Right atrium auricular region (tissue), 2 donors: ENCODE measurements around the gene C10orf105. TPM values are rescaled to one million over a fixed set of nuclear protein-coding genes. Genes with fewer than 3 reads are reported as not detected.
A peak's percentile ranks its signal among the peaks of the same experiment; 100 is the strongest.

ENCODE experiments used
- DNase-seq: peaks from one replicate; pipeline ENCODE4 v3.0.0-alpha.2; 2019; ENCODE audit warnings: low spot score
- H3K27ac ChIP-seq, 2 donors: fragments of 200-600 bp; sonication (generic); 1 replicate in 1 of 2; 2 replicates in 1 of 2; pipeline ENCODE4 v1.5.1; 2016 to 2019
- H3K27me3 ChIP-seq, 2 donors: fragments of 200-600 bp; sonication (generic); one replicate each; pipeline versions ENCODE4 v1.5.1 to v1.6.0; 2017 to 2019
- H3K36me3 ChIP-seq: fragments of 200-600 bp; sonication (generic); one replicate; pipeline ENCODE4 v1.5.1; 2016
- H3K4me1 ChIP-seq, 2 donors: fragments of 200-600 bp; sonication (generic); one replicate each; pipeline versions ENCODE4 v1.5.1 to v1.6.0; 2017 to 2019
- H3K4me3 ChIP-seq, 2 donors: fragments of 200-600 bp; sonication (generic); 1 replicate in 1 of 2; 2 replicates in 1 of 2; pipeline ENCODE4 v1.5.1; 2017 to 2019; ENCODE audit warnings: mild to moderate bottlenecking in 1 of 2, moderate library complexity in 1 of 2
- H3K9me3 ChIP-seq, 2 donors: fragments of 200-600 bp; sonication (generic); one replicate each; pipeline ENCODE4 v1.5.1; 2019
- CTCF ChIP-seq, 2 donors: fragments of 200-600 bp; sonication (generic); IDR thresholded peaks; one replicate each; pipeline ENCODE4 v1.5.1; 2019; ENCODE audit warnings: antibody characterized with exemption in 2 of 2
- total RNA-seq, 2 donors: library from RNA; depleted of rRNA; stranded (reverse); fragments of >200 nt; gene quantifications; one replicate each; pipeline ENCODE4 v1.1.0, GENCODE V29; 2016

The C10orf105 gene
- total RNA-seq, 2 donors from 2014 or later: 1.3 TPM; not detected in 1

DNA sequence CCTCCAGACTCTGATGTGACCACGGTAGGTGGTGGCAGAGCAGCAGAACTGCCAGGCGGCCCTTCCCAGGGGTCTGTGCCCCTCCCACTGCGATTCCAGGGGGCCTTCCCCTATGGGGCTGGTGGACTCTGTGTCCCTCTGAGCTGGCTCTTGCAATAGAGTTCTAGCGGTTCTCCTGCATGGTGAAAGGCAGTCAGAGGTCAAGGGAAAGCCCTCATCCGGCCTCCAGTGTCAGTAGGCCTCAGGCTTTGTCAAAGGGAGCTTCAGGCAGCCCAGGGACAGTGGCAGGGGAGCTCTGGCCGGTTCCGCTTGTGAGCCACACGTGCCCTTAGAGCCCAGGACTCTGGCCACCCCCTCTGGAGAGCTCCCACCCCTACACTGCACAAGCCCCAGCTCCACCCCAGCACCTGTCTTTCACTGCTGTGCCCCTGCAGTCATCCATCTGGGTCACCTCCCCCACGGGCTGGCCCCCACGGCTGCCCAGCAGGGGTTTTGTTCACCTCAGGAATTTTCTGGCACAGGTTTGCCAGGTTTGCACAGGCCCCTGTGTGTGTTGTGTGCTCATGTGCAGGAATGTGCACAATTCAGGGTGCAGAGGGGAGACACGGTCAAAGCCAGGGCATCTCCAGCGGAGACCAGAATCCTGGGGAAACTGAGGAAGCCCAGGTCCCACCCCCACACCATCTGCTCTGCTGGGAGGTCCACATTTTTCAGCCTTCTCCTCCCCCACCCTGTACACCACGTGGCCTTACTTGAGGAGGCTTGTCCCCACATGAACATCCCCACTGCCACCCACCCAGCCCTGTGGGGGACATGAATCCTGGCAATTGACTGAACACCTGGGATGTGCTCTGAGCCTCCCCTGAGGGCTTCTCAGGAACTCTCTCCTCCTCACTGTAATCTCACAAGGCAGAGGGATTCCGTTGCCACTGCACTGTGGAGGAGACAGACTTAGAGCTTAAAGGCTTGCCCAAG lies 23.8 kb downstream of the C10orf105 start:
- no peak overlapping the region for H3K27ac ChIP-seq

GRCh38 chr10:71694567-71694968 lies 25.0 kb downstream of the C10orf105 start:
- H3K4me1 ChIP-seq: peaks cover 0 to 26% of the 10 kb centered on the region in 2 donors
- peak overlapping the region; percentile 2 to 43 for H3K27ac ChIP-seq
- peaks cover 0 to 7% of the 10 kb centered on the region in 2 donors for H3K9me3 ChIP-seq
- no peaks in the 10 kb centered on the region for H3K36me3 ChIP-seq
- no peaks in the 10 kb centered on the region for H3K27me3 ChIP-seq
- TF ChIP-seq CTCF (IDR thresholded peaks at IDR 0.05): no peak
- no peak overlapping the region for H3K4me3 ChIP-seq
- DNase-seq: no peak

More for the DNA sequence above, 23.8 kb downstream of the C10orf105 start:
- TF ChIP-seq CTCF (IDR thresholded peaks at IDR 0.05): no peak
- H3K36me3 ChIP-seq: no peaks in the 10 kb centered on the region
- peaks cover 0 to 7% of the 10 kb centered on the region in 2 donors for H3K9me3 ChIP-seq
- no peaks in the 10 kb centered on the region for H3K27me3 ChIP-seq
- H3K4me3 ChIP-seq: no peak overlapping the region
- DNase-seq: no peak
- peaks cover 0 to 33% of the 10 kb centered on the region in 2 donors for H3K4me1 ChIP-seq

GRCh38 chr10:71694039-71694501 lies 25.5 kb downstream of the C10orf105 start:
- no peak for DNase-seq
- Histone ChIP-seq H3K27me3 (no peaks in the 10 kb centered on the region), H3K36me3 (no peaks in the 10 kb centered on the region), H3K4me1 (peaks cover 0 to 26% of the 10 kb centered on the region in 2 donors), H3K9me3 (peaks cover 0 to 7% of the 10 kb centered on the region in 2 donors), H3K27ac (peak overlapping the region; percentile 2 to 43), H3K4me3 (no peak overlapping the region)
- no peak for TF ChIP-seq CTCF (IDR thresholded peaks at IDR 0.05)

GRCh38 chr10:71693377-71693776 lies 26.2 kb downstream of the C10orf105 start:
- DNase-seq: no peak
- peaks cover 0 to 26% of the 10 kb centered on the region in 2 donors for H3K4me1 ChIP-seq
- peaks cover 0 to 7% of the 10 kb centered on the region in 2 donors for H3K9me3 ChIP-seq
- no peaks in the 10 kb centered on the region for H3K36me3 ChIP-seq
- no peaks in the 10 kb centered on the region for H3K27me3 ChIP-seq
- TF ChIP-seq CTCF (IDR thresholded peaks at IDR 0.05): no peak
- H3K27ac ChIP-seq: peak overlapping the region; percentile 2 to 43
- H3K4me3 ChIP-seq: no peak overlapping the region

- TF ChIP-seq CTCF (IDR thresholded peaks at IDR 0.05): no peak
Observed at GRCh38 chr10:71692598-71693306, 26.8 kb downstream of the C10orf105 start.

More at GRCh38 chr10:71692598-71693306, 26.8 kb downstream of the C10orf105 start:
- peaks cover 0 to 26% of the 10 kb centered on the region in 2 donors for H3K4me1 ChIP-seq
- peaks cover 0 to 7% of the 10 kb centered on the region in 2 donors for H3K9me3 ChIP-seq
- H3K27ac ChIP-seq: peak overlapping the region in 1 of 2 donors; percentile 43
- no peaks in the 10 kb centered on the region for H3K36me3 ChIP-seq
- DNase-seq: no peak
- no peaks in the 10 kb centered on the region for H3K27me3 ChIP-seq
- no peak overlapping the region for H3K4me3 ChIP-seq
